ENCODE data around the gene IYD.

Gene IYD, protein sequence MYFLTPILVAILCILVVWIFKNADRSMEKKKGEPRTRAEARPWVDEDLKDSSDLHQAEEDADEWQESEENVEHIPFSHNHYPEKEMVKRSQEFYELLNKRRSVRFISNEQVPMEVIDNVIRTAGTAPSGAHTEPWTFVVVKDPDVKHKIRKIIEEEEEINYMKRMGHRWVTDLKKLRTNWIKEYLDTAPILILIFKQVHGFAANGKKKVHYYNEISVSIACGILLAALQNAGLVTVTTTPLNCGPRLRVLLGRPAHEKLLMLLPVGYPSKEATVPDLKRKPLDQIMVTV

DNA sequence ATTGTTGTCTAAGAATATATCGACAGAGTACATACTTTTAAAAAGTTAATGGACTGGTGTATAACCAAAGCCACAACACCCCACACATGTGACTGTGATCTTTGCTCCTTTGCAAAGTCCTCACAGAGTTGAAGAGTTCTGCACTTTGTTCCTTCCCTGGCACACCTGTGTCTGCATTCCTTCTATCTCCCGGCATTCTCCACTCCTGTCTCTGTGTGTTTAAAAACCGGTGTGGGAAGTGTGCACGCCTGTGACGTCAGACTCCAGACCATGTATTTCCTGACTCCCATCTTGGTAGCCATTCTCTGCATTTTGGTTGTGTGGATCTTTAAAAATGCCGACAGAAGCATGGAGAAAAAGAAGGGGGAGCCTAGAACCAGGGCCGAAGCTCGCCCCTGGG, at the start of gene IYD:
Gene IYD, plus strand, starts transcription at position 251 of the 400 bp plus-strand sequence. Its CDS starts 20 bp downstream, at position 271.
- no peak for DNase-seq

- DNase-seq = no peak
These were observed 48.9 kb upstream of the IYD start for GRCh38 chr6:150319924-150320323.

GRCh38 chr6:150320442-150320841, 48.4 kb upstream of the IYD start:
- DNase-seq = no peak

DNA sequence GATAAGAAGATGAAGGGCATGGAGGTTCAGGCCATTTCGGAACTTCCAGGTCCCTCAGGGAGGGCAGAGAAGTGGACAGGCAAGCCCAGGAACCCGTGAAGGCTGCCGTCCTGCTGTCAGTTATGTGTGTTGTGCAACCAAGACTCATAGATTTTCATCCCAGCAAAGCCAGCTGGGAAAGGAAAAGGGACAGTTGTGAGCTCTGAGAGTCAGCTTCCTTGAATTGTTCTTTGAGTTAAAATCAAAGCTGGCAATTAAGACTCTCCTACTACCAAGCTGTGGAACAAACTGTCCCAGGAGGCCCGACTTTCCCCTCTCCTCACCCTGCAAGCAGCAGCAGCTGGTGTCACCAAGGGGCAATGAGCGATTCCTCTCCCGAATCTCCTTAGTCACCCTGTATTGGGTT, 46.3 kb upstream of the IYD start:
- DNase-seq = no peak

DNA sequence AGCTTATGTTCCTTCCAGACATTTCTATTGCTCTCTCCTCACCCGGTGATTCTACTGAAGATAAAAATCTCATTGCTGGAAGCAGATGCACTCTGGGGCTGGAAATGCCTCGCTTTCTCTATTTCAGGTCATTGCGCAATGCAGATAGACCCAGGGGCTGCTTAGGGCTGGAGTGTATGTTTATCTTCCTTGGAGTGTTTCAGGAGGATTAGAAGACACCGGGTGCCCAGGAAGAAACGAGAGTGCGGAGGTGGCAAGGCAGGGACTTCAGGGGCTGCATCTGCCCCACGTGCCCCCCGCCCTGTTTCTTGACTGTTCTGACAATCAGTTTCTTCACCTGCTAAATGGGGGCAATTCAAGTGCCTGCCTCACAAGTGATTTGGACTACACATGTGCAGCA, 45.6 kb upstream of the IYD start:
- no peak for DNase-seq

GRCh38 chr6:150324044-150324443, 44.8 kb upstream of the IYD start:
- DNase-seq = no peak

GRCh38 chr6:150325066-150325772, 43.6 kb upstream of the IYD start:
- DNase-seq = no peak

- no peak for DNase-seq
These were observed 41.6 kb upstream of the IYD start for GRCh38 chr6:150327117-150327774.

- DNase-seq = no peak
These were observed 39.9 kb upstream of the IYD start for GRCh38 chr6:150328744-150329405.

GRCh38 chr6:150331344-150331743, 37.5 kb upstream of the IYD start:
- no peak for DNase-seq

DNA sequence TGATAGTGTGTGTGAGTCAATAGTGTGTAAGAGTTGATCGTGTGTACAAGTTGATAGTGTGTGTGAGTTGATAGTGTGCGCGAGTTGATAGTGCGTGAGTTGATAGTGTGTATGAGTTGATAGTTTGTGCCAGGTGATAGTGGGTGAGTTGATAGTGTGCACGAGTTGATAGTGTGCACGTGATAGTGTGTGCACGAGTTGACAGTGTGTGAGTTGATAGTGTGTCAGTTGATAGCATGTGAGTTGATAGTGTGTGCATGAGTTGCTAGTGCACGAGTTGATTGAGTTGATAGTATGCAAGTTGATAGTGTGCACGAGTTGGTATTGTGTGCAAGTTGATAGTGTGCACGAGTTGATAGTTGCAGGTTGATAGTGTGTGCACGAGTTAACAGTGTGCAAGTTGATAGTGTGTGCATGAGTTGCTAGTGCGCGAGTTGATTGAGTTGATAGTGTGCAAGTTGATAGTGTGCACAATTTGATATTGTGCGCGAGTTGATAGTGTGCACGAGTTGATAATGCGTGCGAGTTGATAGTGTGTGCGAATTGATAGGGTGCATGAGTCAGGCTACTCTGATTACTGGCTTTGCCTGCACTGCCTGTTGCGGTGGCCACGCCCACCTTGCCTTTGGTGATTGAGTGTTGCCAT, 35.8 kb upstream of the IYD start:
- no peak for DNase-seq

DNA sequence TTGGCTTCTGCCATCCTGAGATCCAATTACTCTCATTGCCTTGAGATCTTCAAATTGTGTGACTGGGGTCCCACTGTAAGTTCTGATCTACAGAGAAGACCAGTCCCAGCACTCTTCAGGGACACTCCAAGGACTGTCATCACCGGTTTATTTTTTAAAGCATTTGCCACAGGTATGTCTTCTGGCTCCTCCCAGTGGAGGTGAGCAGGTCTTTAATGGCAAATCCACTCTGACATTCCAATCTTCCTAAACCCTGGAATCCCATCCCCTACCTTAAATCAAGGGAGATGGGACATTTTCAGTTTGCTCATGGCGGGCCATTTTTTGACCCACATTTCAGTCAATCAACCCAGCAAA, 35.2 kb upstream of the IYD start:
- DNase-seq = no peak

DNA sequence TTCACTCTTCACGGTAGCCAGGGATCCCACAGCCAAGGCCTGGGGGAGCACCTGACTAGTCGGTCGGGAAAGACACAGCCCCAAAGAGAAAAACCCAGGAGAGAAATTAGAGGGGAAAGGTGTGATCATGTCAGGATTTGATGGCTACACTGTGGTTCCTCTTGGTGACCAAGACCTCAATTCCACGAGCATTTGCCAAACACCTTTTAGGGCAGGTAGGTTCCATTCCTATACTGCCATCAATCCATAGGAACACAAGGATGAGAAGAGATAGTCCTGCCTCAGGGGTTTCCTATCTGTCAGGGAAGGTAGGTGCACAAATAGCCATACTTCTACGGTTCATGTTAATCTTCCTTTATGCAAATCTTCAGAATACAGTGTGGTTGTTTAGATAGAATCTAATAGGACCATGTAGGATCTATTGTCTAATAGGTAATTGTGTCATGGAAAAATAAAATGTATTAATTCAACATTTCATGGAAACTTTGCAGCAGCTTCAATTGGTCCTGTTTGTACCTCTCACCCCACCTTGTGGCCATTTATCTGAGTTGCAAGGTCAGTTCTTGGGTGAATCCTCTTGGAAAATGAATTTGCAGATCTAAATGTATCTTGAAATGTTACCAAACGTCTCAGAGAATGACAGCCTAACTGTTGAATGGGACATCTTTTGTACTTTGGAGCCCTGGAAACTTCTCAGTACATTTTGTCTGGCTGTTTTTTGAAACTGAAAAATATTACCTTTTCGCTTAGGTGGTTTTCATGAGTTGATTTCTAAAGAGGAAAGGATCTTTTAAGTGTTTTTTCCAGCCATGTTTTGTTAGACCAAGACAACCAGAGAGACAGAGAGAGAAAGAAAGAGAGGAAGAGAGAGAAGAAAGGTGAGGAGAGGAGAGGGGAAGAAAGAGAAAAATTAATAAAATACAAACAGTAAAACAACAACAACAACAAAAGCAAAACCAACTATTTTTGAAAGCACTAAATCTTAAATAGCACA, 33.7 kb upstream of the IYD start:
- peak; percentile 53 for DNase-seq

GRCh38 chr6:150336299-150336698, 32.5 kb upstream of the IYD start:
- DNase-seq = peak; percentile 51

DNA sequence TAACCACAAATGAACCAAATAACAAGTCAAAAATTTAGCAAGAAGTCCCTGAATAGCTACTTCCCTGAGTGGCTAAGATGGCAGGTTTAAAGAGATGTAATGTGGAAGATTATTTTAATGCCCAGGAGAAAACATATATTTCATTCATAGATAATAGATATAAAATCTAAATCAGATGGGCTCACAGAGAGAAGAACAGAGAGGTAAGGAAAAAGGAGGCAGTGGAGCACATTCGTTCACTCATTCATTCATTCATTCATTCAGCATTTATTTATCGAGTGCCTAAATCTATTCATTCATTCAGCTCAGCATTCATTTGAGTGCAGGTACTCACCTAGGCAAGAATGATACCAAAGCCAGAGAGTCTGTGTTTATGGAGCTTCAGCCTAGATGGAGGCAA, 32.1 kb upstream of the IYD start:
- no peak for DNase-seq

GRCh38 chr6:150342126-150342525, 26.7 kb upstream of the IYD start:
- no peak for DNase-seq

DNA sequence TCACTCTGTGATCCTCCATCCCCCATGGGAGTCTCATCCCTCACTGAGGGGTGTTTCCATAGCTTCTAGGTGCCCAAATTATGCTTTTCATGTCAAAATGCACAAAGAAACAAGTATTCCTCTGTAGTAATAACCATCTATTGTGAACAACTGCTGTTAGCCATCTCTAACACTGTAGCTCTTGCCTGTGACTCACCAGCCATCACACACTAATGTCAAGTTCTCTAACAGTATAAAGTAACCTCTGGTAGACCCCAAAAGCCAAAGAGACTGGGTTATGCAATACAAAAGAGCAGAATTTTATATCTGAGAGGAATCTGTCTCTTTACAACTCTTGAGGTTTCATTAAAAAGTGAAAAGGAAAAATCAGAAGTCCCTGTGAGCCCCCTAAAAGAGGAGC, 25.4 kb upstream of the IYD start:
- no peak for DNase-seq

DNA sequence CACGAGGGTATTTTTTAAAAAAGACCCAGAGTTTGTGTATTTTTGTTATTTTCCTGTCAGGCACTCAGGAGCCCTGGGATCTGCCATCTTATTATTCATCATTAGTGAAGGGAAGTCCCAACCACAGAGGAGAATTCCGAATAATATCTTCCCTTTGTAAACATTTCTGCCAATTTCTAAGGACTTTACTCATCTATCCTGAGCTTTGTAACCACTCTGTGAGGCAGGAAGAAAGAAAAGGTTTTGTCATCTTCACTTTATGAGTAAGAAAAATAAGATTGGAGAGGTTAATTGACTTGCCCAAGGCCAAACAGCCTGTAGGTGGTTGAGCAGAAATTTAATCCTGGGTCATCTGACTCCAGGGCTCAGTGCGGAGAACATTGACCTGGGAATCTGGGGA, 23.0 kb upstream of the IYD start:
- DNase-seq = no peak

DNA sequence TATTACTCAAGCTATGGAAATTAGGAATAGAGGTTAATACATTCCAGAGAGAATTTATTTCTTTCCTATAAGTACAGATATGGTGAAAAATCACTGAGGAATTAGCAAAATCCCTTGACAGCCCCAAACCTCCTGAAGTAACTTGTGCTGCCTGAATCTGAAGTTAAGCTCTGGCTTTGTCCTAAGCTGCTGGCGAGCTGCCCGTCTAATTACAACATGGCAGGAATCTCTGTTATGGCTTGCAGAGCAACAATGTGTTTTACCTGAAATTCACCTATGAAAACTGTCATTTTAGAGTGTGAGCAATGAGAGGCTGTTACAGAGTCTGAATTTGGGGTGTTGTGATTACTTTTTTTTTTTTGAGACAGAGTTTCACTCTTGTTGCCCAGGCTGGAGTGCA, 22.5 kb upstream of the IYD start:
- no peak for DNase-seq

- DNase-seq = no peak
These were observed 21.0 kb upstream of the IYD start for GRCh38 chr6:150347845-150348244.

GRCh38 chr6:150349546-150349945, 19.3 kb upstream of the IYD start:
- DNase-seq = no peak
